ENCODE measurements around the gene GARIN5A.
A peak's percentile ranks its signal among the peaks of the same experiment; 100 is the strongest.
"Not testable (repeated sequence)": the region's sequence is repeated elsewhere in the genome, so short reads cannot be mapped to it uniquely, and the experiment has no call there.

Gene GARIN5A

GRCh38 chr19:50465000-50465399, 11.6 kb downstream of the GARIN5A start:
- DNase-seq (ENCODE audit: low read depth) = no peak

DNA sequence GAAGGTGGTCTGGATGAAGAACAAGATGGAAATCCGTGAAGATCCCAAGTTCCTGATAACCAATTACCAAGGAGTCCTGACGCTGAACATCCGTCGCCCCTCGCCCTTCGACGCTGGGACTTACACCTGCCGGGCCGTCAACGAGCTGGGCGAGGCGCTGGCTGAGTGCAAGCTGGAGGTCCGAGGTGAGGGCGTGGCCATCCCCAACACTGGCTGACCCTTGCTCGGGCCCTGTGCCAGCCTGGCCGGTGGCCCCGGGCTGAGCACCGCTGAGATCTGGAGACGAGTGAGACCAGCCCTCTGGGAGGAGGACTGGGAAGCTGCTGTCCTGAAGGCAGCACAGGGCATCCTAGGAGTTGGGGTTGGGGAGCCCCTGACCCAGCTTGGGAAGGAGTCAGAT, 12.3 kb downstream of the GARIN5A start:
- DNase-seq (ENCODE audit: low read depth) = no peak

DNA sequence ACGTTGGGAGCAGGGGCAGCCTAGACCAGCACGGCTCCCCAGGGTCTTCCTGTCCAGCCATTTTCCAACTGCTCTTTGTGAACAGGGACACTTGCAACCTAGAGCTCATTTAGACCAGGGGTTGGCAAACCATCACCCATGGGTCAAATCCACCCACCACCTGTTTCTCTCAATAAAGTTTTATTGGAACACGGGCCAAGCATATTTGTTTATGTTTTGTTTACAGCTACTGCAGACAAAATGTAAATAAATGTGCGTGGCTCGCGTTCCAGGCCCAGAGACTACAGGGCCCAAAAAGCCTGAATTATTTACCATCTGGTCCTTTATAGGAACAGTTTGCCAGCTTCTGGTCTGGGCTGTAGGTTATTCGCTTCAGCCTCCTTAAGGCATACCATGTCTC, 13.7 kb downstream of the GARIN5A start:
- no peak for DNase-seq (ENCODE audit: low read depth)

DNA sequence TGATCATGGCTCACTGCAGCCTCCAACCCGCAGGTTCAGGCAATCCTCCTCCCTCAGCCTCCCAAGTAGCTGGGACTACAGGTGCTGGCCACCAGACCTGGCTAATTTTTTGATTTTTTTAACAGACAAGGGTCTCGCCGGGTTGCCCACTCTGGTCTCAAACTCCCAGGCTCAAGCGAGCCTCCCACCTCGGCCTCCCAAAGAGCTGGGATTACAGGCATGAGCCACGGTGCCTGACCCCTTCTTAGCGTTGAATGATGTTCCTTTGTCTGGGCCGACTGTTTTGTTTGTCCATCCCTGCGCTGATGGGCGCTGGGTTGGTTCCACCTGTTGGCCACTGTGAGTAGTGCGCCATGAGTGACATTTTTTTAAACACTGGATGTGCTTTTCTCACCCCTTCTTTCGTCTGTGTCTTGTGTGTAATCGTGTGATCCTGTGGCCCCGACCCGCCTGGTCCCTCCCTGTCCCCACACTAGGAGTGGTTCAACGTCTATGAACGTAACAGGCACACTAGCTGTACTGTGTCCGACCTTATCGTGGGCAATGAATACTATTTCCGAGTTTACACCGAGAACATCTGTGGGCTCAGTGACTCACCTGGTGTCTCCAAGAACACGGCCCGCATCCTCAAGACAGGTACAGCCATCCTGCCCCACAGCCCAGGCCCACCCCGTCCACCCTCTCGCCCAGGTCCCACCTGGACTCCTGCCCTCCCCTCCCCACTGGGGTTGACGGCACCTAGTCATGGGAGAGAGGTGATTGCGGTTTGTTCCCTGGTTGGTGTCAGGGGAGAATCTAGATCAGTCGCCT, 15.4 kb downstream of the GARIN5A start:
- DNase-seq (ENCODE audit: low read depth) = peak; percentile 23

DNA sequence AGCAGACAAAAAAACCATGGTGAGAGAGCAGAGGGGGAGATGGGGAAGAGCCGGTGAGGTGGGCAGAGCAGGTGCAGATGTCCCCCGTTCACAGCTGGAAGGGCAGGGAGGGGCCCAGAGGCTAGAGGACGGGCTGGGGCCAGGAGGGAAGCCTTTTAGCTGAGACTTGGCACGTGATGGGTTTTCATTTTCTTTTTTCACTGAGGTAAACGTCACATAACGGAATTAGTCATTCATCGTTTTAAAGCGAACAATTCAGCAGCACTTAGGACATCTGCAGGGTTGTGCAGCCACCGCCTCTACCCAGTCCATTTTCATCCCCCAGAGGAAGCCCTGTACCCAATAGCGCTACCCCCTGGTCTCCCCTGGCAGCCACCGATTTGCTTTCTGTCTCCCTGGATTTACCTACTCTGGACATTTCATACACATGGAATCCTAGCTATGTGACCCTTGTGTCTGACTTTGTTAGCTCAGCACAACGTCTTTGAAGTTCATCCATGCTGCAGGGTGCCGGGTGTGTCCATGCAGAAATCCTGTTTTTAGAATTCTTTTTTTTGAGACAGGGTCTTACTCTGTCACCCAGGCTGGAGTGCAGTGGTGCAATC, 16.4 kb downstream of the GARIN5A start:
- no peak for DNase-seq (ENCODE audit: low read depth)

DNA sequence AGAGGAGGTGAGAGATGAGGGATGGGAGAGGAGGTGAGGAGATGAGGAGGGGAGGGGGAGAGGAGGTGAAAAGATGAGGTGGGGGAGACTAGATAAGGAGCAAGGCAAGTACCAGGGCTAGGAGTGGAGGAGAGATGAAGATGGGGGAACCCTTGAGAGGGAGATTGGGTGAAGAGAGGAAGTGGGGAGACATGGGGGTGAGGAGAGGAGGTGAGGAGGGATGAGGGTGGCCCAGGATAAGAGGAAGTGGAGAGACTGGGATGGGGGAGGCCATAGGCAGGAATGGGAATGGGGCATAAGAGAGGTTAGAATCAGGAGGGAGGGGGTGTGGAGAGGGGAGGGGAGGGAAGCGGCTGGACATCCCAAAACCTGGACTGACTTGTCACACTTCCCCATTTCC, 17.0 kb downstream of the GARIN5A start:
- DNase-seq (ENCODE audit: low read depth) = no peak

DNA sequence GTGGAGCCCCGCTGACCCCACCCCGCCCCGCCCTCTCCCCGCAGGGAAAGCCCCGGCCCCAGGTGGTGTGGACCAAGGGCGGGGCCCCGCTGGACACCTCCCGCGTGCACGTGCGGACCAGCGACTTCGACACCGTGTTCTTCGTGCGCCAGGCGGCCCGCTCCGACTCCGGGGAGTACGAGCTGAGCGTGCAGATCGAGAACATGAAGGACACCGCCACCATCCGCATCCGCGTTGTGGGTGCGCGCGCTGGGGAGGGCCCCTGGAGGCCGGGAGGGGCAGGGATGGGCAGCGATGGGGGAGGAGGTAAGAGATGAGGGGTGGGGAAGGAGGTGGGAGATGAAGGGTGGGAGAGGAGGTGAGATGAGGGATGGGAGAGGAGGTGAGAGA, 17.6 kb downstream of the GARIN5A start:
- DNase-seq (ENCODE audit: low read depth) = no peak

DNA sequence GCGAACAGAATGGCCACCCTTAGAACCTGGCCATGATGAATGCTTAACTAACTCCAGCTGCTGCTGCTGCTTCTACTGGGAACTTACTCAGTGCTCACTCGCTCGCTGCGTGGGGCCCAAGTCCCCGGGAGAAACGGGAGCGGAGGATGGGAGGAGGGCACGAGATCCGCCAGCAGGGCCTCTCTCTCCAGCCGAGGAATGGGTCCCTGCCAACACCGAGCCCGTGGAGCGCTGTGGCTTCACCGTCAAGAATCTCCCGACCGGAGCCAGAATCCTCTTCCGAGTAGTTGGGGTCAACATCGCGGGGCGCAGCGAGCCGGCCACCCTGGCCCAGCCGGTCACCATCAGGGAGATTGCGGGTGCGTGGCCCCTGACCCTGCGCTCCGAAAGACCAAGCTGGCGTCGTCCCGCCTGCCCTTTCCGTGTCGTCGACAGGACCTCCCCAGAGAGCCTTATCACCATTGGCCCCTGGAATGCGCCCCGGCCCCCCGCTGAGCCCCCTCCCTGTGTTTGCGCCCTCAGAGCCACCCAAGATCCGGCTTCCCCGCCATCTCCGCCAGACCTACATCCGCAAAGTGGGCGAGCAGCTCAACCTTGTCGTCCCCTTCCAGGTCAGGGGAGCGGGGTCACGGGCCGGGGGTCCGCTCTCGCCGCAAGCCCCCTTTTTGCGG, 18.1 kb downstream of the GARIN5A start:
- no peak for DNase-seq (ENCODE audit: low read depth)

DNA sequence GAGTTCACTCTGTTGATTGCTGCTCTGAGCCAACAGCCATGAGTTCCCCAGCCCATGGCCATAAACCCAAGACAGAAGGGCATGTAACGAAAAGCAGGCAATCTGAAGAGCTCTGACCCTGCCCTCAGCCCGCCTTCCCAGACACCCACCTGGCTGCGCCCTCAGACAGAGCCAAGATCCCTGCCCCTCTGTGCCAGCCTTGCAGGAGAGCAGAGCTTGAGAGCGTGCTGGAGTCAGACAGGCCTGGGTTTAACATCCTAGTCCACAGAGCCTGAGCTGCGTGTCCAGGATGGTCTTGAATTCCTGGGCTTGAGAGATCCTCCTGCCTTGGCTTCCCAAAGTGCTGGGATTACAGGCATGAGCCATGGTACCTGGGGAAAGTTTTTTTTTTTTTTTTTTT, 19.3 kb downstream of the GARIN5A start:
- no peak for DNase-seq (ENCODE audit: low read depth)

GRCh38 chr19:50455992-50456391, 20.7 kb downstream of the GARIN5A start:
- no peak for DNase-seq (ENCODE audit: low read depth)

GRCh38 chr19:50453243-50453642, 23.4 kb downstream of the GARIN5A start:
- no peak for DNase-seq (ENCODE audit: low read depth)

DNA sequence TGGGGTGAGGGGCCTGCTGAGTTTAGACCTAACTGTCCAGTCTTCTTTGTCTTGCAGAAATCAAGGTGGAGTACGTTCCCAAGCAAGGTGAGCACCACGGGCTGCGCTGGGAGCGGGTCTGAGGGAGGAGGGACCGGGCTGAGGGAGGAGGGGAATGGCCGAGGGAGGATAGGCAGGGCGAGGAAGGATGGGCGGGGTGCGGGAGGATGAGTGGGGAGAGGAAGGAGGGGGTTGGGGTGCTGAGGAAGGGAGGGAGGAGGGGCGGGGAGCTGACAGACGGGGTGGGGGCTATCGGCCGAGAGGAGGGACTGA, 25.5 kb downstream of the GARIN5A start:
- no peak for DNase-seq (ENCODE audit: low read depth)

- DNase-seq (ENCODE audit: low read depth) = no peak
Measured at GRCh38 chr19:50450369-50451222, 26.1 kb downstream of the GARIN5A start.

- no peak for DNase-seq (ENCODE audit: low read depth)
Measured at GRCh38 chr19:50449236-50449899, 27.3 kb downstream of the GARIN5A start.

GRCh38 chr19:50447750-50448149, 28.9 kb downstream of the GARIN5A start:
- DNase-seq (ENCODE audit: low read depth) = no peak

GRCh38 chr19:50447053-50447452, 29.6 kb downstream of the GARIN5A start:
- no peak for DNase-seq (ENCODE audit: low read depth)

DNA sequence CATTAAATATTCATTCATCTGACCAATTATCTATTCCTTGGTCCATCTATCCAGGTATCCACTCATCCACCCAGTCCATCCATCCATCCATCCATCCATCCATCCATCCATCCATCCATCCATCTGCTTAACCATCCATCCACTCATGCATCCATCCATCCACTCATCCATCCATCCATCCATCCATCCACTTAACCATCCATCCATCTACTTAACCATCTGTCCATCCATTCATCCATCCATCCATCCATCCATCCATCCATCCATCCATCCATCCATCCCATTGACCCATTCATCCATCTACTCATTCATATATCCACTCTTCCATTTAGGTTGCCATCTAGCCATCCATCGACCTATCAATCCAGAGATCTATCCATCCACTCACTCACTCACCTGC, 32.6 kb downstream of the GARIN5A start:
- no peak for DNase-seq (ENCODE audit: low read depth)

- DNase-seq (ENCODE audit: low read depth) = not testable (repeated sequence)
Measured at GRCh38 chr19:50439130-50439529, 37.5 kb downstream of the GARIN5A start.

GRCh38 chr19:50437862-50438449, 38.7 kb downstream of the GARIN5A start:
- DNase-seq (ENCODE audit: low read depth) = no peak

- DNase-seq (ENCODE audit: low read depth) = no peak
Measured at GRCh38 chr19:50435627-50436026, 41.0 kb downstream of the GARIN5A start.

- DNase-seq (ENCODE audit: low read depth) = no peak
Measured at GRCh38 chr19:50435221-50435620, 41.4 kb downstream of the GARIN5A start.

GRCh38 chr19:50434525-50434924, 42.1 kb downstream of the GARIN5A start:
- DNase-seq (ENCODE audit: low read depth) = no peak

All from stimulated activated CD8-positive, alpha-beta memory T cell treated with anti-CD3 and anti-CD28 coated beads, Interleukin-4, amount 100 ng/mL, for 24 hours (primary cell).